ENCODE results near the gene EXPH5. TPM values are rescaled to one million over a fixed set of nuclear protein-coding genes. Genes with fewer than 3 reads are reported as not detected.

EXPH5 gene
- total RNA-seq, 1 experiment from 2014 or later, result 18.1 TPM

GRCh38 chr11:108524422-108524821 is 69.1 kb downstream of the EXPH5 start:
- Mint-ChIP-seq H3K27ac (ENCODE audit: unreplicated experiment) (no peak overlapping the region), H3K4me3 (ENCODE audit: unreplicated experiment) (no peak overlapping the region), H3K9me3 (ENCODE audit: unreplicated experiment) (no peaks in the 10 kb centered on the region), H3K36me3 (ENCODE audit: insufficient read depth, unreplicated experiment) (no peaks in the 10 kb centered on the region), H3K27me3 (ENCODE audit: insufficient read depth, unreplicated experiment) (no peaks in the 10 kb centered on the region), H3K4me1 (ENCODE audit: low read depth, unreplicated experiment) (peaks cover 14% of the 10 kb centered on the region)
- H3K36me3 ChIP-seq (ENCODE audit: control insufficient read depth, insufficient read depth, low read length), result no peaks in the 10 kb centered on the region
- TF ChIP-seq CTCF (IDR thresholded peaks at IDR 0.05; ENCODE audit: insufficient read depth in 1 of 2, low read depth in 1 of 2, low read length in 1 of 2, severe bottlenecking in 1 of 2, unreplicated experiment in 1 of 2), result no peak
- intact Hi-C loops (cut with micrococcal nuclease; ENCODE audit: unreplicated experiment), result no loop called here
- H3K4me3 ChIP-seq (ENCODE audit: low read depth, low read length), result no peak overlapping the region
- H3K4me1 ChIP-seq, result no peaks in the 10 kb centered on the region
- no peaks in the 10 kb centered on the region for H3K27me3 ChIP-seq (replicated peaks; ENCODE audit: control insufficient read depth, insufficient read depth, low read length)
- no TSS peak for BruUV-seq (replicated peaks)
- H3K9me3 ChIP-seq, result no peaks in the 10 kb centered on the region
- CTCF ChIA-PET, result no interaction called here
- DNase-seq, result peak in 1 of 2 experiments; percentile 23
- POLR2A ChIA-PET, result no interaction called here

GRCh38 chr11:108522318-108522717 is 71.2 kb downstream of the EXPH5 start:
- no peaks in the 10 kb centered on the region for H3K27me3 Mint-ChIP-seq (ENCODE audit: insufficient read depth, unreplicated experiment)
- TF ChIP-seq CTCF (IDR thresholded peaks at IDR 0.05; ENCODE audit: insufficient read depth in 1 of 2, low read depth in 1 of 2, low read length in 1 of 2, severe bottlenecking in 1 of 2, unreplicated experiment in 1 of 2), result no peak
- no peak for DNase-seq
- H3K9me3 ChIP-seq, result no peaks in the 10 kb centered on the region
- H3K27ac Mint-ChIP-seq (ENCODE audit: unreplicated experiment), result no peak overlapping the region
- H3K36me3 ChIP-seq (ENCODE audit: control insufficient read depth, insufficient read depth, low read length), result no peaks in the 10 kb centered on the region
- no peak overlapping the region for H3K4me3 ChIP-seq (ENCODE audit: low read depth, low read length)
- intact Hi-C loops (cut with micrococcal nuclease; ENCODE audit: unreplicated experiment), result no loop called here
- H3K36me3 Mint-ChIP-seq (ENCODE audit: insufficient read depth, unreplicated experiment), result no peaks in the 10 kb centered on the region
- POLR2A ChIA-PET, result no interaction called here
- CTCF ChIA-PET, result no interaction called here
- H3K4me3 Mint-ChIP-seq (ENCODE audit: unreplicated experiment), result no peak overlapping the region
- no peaks in the 10 kb centered on the region for H3K9me3 Mint-ChIP-seq (ENCODE audit: unreplicated experiment)
- peaks cover 14% of the 10 kb centered on the region for H3K4me1 Mint-ChIP-seq (ENCODE audit: low read depth, unreplicated experiment)
- no TSS peak for BruUV-seq (replicated peaks)
- no peaks in the 10 kb centered on the region for H3K27me3 ChIP-seq (replicated peaks; ENCODE audit: control insufficient read depth, insufficient read depth, low read length)
- H3K4me1 ChIP-seq, result no peaks in the 10 kb centered on the region

- H3K4me3 Mint-ChIP-seq (ENCODE audit: unreplicated experiment), result no peak overlapping the region
- no peaks in the 10 kb centered on the region for H3K4me1 ChIP-seq
- no peaks in the 10 kb centered on the region for H3K27me3 ChIP-seq (replicated peaks; ENCODE audit: control insufficient read depth, insufficient read depth, low read length)
- H3K4me3 ChIP-seq (ENCODE audit: low read depth, low read length), result no peak overlapping the region
- H3K9me3 Mint-ChIP-seq (ENCODE audit: unreplicated experiment), result no peaks in the 10 kb centered on the region
- H3K27ac Mint-ChIP-seq (ENCODE audit: unreplicated experiment), result no peak overlapping the region
- H3K27me3 Mint-ChIP-seq (ENCODE audit: insufficient read depth, unreplicated experiment), result no peaks in the 10 kb centered on the region
- no peak for TF ChIP-seq CTCF (IDR thresholded peaks at IDR 0.05; ENCODE audit: insufficient read depth in 1 of 2, low read depth in 1 of 2, low read length in 1 of 2, severe bottlenecking in 1 of 2, unreplicated experiment in 1 of 2)
- ChIA-PET CTCF (no interaction called here), POLR2A (no interaction called here)
- peak in 1 of 2 experiments; percentile 42 for DNase-seq
- H3K4me1 Mint-ChIP-seq (ENCODE audit: low read depth, unreplicated experiment), result peaks cover 7% of the 10 kb centered on the region
- intact Hi-C loops (cut with micrococcal nuclease; ENCODE audit: unreplicated experiment), result no loop called here
- no TSS peak for BruUV-seq (replicated peaks)
- H3K9me3 ChIP-seq, result no peaks in the 10 kb centered on the region
- peaks cover 12% of the 10 kb centered on the region for H3K36me3 Mint-ChIP-seq (ENCODE audit: insufficient read depth, unreplicated experiment)
- H3K36me3 ChIP-seq (ENCODE audit: control insufficient read depth, insufficient read depth, low read length), result no peaks in the 10 kb centered on the region; the same call in 1 of the 2 replicates
These were observed 75.0 kb downstream of the EXPH5 start for GRCh38 chr11:108518581-108518980.

Measured in Caco-2 (cell line).